Aorta (tissue), 5 donors: Measurements from ENCODE around the gene TP63. TPM values are rescaled to one million over a fixed set of nuclear protein-coding genes. Genes with fewer than 3 reads are reported as not detected.
"Not testable (repeated sequence)": the region's sequence is repeated elsewhere in the genome, so short reads cannot be mapped to it uniquely, and the experiment has no call there.

Source experiments
- ATAC-seq: fragments of 200-7000 bp; cut with Tn5 transposase; one replicate; pipeline ENCODE4 v1.9.1; 2022; ENCODE audit warnings: moderate library complexity; ENCODE audit not compliant: low FRiP score
- DNase-seq, 2 donors: peaks; one replicate each; pipeline ENCODE4 v3.0.0-alpha.2; 2020
- H3K27ac ChIP-seq, 2 donors: one replicate each; pipeline ENCODE4 v1.5.1; 2013; ENCODE audit warnings: low read length in 2 of 2, mild to moderate bottlenecking in 2 of 2, moderate library complexity in 2 of 2, control low read depth in 1 of 2, inconsistent platforms in 1 of 2, low read depth in 1 of 2
- H3K27me3 ChIP-seq, 2 donors: one replicate each; pipeline ENCODE4 v1.6.1; 2013; ENCODE audit warnings: control low read depth in 1 of 2, low read length in 1 of 2, mild to moderate bottlenecking in 1 of 2, moderate library complexity in 1 of 2; ENCODE audit not compliant: insufficient read depth in 2 of 2, control insufficient read depth in 1 of 2
- H3K36me3 ChIP-seq, 2 donors: one replicate each; pipeline ENCODE4 v1.6.1; 2013; ENCODE audit warnings: control low read depth in 1 of 2, low read length in 1 of 2, mild to moderate bottlenecking in 1 of 2; ENCODE audit not compliant: insufficient read depth in 2 of 2, control insufficient read depth in 1 of 2
- H3K4me1 ChIP-seq, 2 donors: one replicate each; pipeline ENCODE4 v1.6.1; 2013; ENCODE audit warnings: low read length in 2 of 2, control low read depth in 1 of 2, mild to moderate bottlenecking in 1 of 2, moderate library complexity in 1 of 2; ENCODE audit not compliant: insufficient read depth in 2 of 2, control insufficient read depth in 1 of 2
- H3K4me3 ChIP-seq, 2 donors: one replicate each; pipeline ENCODE4 v1.5.1; 2013; ENCODE audit warnings: low read length in 2 of 2, control low read depth in 1 of 2, mild to moderate bottlenecking in 1 of 2
- H3K9me3 ChIP-seq: one replicate; pipeline ENCODE4 v1.6.1; 2013; ENCODE audit warnings: mild to moderate bottlenecking, low read length; ENCODE audit not compliant: control insufficient read depth
- WGBS, 2 donors: extraction: QIAGEN DNeasy Blood & Tissue Kit; methylation state at CpG; one replicate each; pipeline ENCODE4 v1.1.7; 2013; 5-methylcytosine and 5-hydroxymethylcytosine counted together
- intact Hi-C, 2 donors: fragments of 100-400 bp; cut with DNase I; formaldehyde crosslinking; loops; one replicate each; pipeline versions ENCODE4 v1.14.2 to v1.15.0; 2022
- polyA plus RNA-seq, 2 donors: library from polyadenylated mRNA; stranded (reverse); fragments of 200-250 nt; gene quantifications; one replicate each; pipeline ENCODE4 v1.2.3, GENCODE V29; 2013
- total RNA-seq, 2 donors: library from RNA; stranded (reverse); fragmentation: NEBNext Ultra II Directional; extraction: Animal tissue kit (Norgen Biotek cat#: 25700); gene quantifications; one replicate each; pipeline ENCODE4 v1.2.1, GENCODE V29; 2021
- donor health status: healthy with polysubstance abuse.
- donor health status: Bipolar disorder and iron deficiency.
- donor health status: DM: no; HTN: no; CAD: no.
- donor health status: DM: no; HTN: no; CAD: no.
- donor health status: DM: yes; HTN: yes; CAD: no.

TP63 gene
- total and polyA plus RNA-seq, 4 donors: 0.03 to 0.72 (median 0.34) TPM

GRCh38 chr3:189737071-189737470 is 105.9 kb downstream of the TP63 start:
- ATAC-seq (no peak), DNase-seq (no peak)
- Histone ChIP-seq H3K4me1 (no peaks in the 10 kb centered on the region), H3K36me3 (no peaks in the 10 kb centered on the region), H3K4me3 (no peak overlapping the region), H3K9me3 (no peaks in the 10 kb centered on the region), H3K27me3 (no peaks in the 10 kb centered on the region), H3K27ac (no peak overlapping the region)
- intact Hi-C loops: no loop called here
- 86 to 93% methylated on average over 2 of the region's 2 CpGs for WGBS, 2 donors

GRCh38 chr3:189737619-189738018 is 106.4 kb downstream of the TP63 start:
- Histone ChIP-seq H3K27ac (no peak overlapping the region), H3K4me3 (no peak overlapping the region), H3K4me1 (no peaks in the 10 kb centered on the region), H3K27me3 (no peaks in the 10 kb centered on the region), H3K9me3 (no peaks in the 10 kb centered on the region), H3K36me3 (no peaks in the 10 kb centered on the region)
- 85 to 87% methylated on average over 2 of the region's 2 CpGs for WGBS, 2 donors
- no peak for DNase-seq
- ATAC-seq: no peak
- intact Hi-C loops: no loop called here

DNA sequence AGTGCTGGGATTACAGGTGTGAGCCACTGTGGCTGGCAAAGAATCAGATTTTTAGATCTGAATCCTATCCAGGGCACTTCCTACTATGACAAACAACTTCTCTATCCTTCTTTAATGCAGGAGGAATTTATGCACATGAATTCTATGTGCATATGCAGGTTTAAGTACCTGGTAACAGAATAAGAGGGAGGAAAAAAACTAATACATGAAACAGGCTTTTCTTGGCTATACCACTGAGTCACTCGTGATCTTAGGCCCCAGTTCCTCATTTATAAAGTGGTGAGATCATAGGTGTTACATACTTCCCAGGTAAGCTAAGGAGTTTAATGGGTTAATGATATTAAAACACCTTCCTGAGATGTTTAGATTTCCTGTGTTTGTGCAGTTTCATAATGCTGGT is 108.2 kb downstream of the TP63 start:
- 85 to 89% methylated on average over 1 of the region's 1 CpG for WGBS, 2 donors
- Histone ChIP-seq H3K4me1 (no peaks in the 10 kb centered on the region), H3K36me3 (no peaks in the 10 kb centered on the region), H3K27me3 (no peaks in the 10 kb centered on the region), H3K9me3 (no peaks in the 10 kb centered on the region), H3K4me3 (no peak overlapping the region), H3K27ac (no peak overlapping the region)
- ATAC-seq: no peak
- DNase-seq: no peak
- intact Hi-C loops: no loop called here

GRCh38 chr3:189740156-189740555 is 109.0 kb downstream of the TP63 start:
- DNase-seq: no peak
- ATAC-seq: no peak
- intact Hi-C loops: no loop called here
- H3K27ac ChIP-seq: no peak overlapping the region
- H3K36me3 ChIP-seq: no peaks in the 10 kb centered on the region
- 57 to 65% methylated on average over 2 of the region's 2 CpGs for WGBS, 2 donors
- H3K27me3 ChIP-seq: no peaks in the 10 kb centered on the region
- H3K4me3 ChIP-seq: no peak overlapping the region
- no peaks in the 10 kb centered on the region for H3K4me1 ChIP-seq
- peaks cover 3% of the 10 kb centered on the region for H3K9me3 ChIP-seq

GRCh38 chr3:189744235-189744634 is 113.0 kb downstream of the TP63 start:
- H3K27me3 ChIP-seq: no peaks in the 10 kb centered on the region
- DNase-seq (no peak), ATAC-seq (no peak)
- WGBS, 2 donors: 96 to 97% methylated on average over 5 of the region's 5 CpGs
- peaks cover 3% of the 10 kb centered on the region for H3K9me3 ChIP-seq
- no peak overlapping the region for H3K27ac ChIP-seq
- intact Hi-C loops: no loop called here
- no peaks in the 10 kb centered on the region for H3K36me3 ChIP-seq
- no peak overlapping the region for H3K4me3 ChIP-seq
- H3K4me1 ChIP-seq: no peaks in the 10 kb centered on the region

DNA sequence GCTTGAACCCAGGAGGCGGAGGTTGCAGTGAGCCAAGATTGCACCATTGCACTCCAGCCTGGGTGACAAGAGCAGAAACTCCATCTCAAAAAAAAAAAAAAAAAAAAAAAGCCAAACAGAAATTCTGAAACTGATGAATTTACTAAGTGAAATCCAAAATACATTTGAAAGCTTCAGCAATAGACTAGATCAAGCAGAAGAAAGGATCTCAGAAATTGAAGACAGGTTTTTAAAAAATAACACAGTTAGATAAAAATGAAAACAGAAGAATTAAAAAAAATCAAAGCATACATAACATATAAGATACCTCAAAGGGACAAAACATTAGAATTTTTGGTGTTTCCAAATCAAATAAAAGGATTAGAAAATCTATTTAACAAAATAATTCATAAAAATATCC is 114.4 kb downstream of the TP63 start:
- Histone ChIP-seq H3K4me1 (no peaks in the 10 kb centered on the region), H3K9me3 (peaks cover 3% of the 10 kb centered on the region), H3K4me3 (no peak overlapping the region), H3K27me3 (no peaks in the 10 kb centered on the region), H3K36me3 (no peaks in the 10 kb centered on the region), H3K27ac (no peak overlapping the region)
- 100% methylated on average over 1 of the region's 1 CpG for WGBS, 2 donors
- DNase-seq: no peak
- no peak for ATAC-seq
- intact Hi-C loops: no loop called here

DNA sequence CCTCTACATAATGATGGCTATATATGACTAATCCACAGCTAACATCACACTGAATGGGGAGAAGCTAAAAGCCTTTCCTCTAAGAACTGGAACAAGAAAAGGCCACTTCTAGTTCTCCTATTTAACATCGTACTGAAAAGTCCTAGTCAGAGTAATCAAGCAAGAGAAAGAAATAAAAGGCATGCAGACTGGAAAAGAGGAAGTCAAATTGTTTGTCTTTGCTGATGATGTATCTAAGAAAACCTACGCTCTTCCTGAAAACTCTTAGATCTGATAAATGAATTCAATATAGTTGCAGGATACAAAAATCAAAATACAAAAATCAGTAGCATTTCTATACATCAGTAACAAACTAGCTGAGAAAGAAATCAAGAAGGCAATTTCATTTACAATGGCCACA is 116.9 kb downstream of the TP63 start:
- ATAC-seq: no peak
- no peaks in the 10 kb centered on the region for H3K27me3 ChIP-seq
- intact Hi-C loops: no loop called here
- no peaks in the 10 kb centered on the region for H3K36me3 ChIP-seq
- 82 to 83% methylated on average over 2 of the region's 2 CpGs for WGBS, 2 donors
- no peak overlapping the region for H3K27ac ChIP-seq
- H3K4me1 ChIP-seq: no peaks in the 10 kb centered on the region
- DNase-seq: no peak
- H3K9me3 ChIP-seq: peaks cover 3% of the 10 kb centered on the region
- no peak overlapping the region for H3K4me3 ChIP-seq

- H3K4me1 ChIP-seq, intact Hi-C loops, H3K27me3 ChIP-seq, H3K4me3 ChIP-seq, H3K27ac ChIP-seq, H3K9me3 ChIP-seq, ATAC-seq, H3K36me3 ChIP-seq, DNase-seq: not testable (repeated sequence)
- WGBS, 2 donors: 90 to 94% methylated on average over 4 of the region's 4 CpGs
Measured at GRCh38 chr3:189750972-189751371, 119.8 kb downstream of the TP63 start.

DNA sequence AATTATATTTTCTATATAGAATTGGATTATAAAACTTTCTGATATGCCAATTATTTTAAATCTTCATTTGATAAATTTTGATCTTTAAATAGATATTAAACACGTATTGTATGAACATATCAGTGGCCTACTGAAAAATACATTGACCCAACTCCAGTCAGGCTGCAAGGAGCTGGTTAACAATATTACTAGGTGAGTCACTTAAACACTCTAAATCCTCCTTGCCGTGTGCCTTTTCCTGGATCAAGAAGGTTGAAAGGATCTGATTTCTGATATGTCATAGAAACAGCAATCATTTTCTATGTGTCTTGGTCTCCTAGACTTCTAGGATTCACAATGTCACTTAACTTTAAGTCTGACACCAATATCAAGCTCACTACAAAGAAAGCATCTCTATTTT is 123.2 kb downstream of the TP63 start:
- Histone ChIP-seq H3K9me3 (no peaks in the 10 kb centered on the region), H3K36me3 (no peaks in the 10 kb centered on the region), H3K4me1 (no peaks in the 10 kb centered on the region), H3K4me3 (no peak overlapping the region), H3K27ac (no peak overlapping the region), H3K27me3 (no peaks in the 10 kb centered on the region)
- intact Hi-C loops: no loop called here
- no peak for DNase-seq
- WGBS, 2 donors: 71 to 86% methylated on average over 2 of the region's 2 CpGs
- no peak for ATAC-seq
